ENCODE data around the gene ALDOC.

ALDOC gene

GRCh38 chr17:28547623-28548416, 28.9 kb downstream of the ALDOC start:
- TF ChIP-seq MYC (IDR thresholded peaks at IDR 0.05; ENCODE audit: low read depth, low read length) (no peak), CTCF (IDR thresholded peaks at IDR 0.05; ENCODE audit: low read depth, low read length) (peak; percentile 99)
- H3K4me3 ChIP-seq (ENCODE audit: low read depth, low read length): no peak overlapping the region
- DNase-seq (ENCODE audit: low read depth): peak; percentile 82

GRCh38 chr17:28547096-28547622, 29.5 kb downstream of the ALDOC start:
- TF ChIP-seq MYC (IDR thresholded peaks at IDR 0.05; ENCODE audit: low read depth, low read length) (no peak), POLR2A (IDR thresholded peaks at IDR 0.05; ENCODE audit: extremely low read depth, insufficient read length) (no peak), MAX (IDR thresholded peaks at IDR 0.05; ENCODE audit: low read depth, low read length) (no peak), CTCF (IDR thresholded peaks at IDR 0.05; ENCODE audit: low read depth, low read length) (no peak)
- no peak overlapping the region for H3K4me3 ChIP-seq (ENCODE audit: low read depth, low read length)
- no peak for DNase-seq (ENCODE audit: low read depth)

GRCh38 chr17:28545787-28546415, 30.8 kb downstream of the ALDOC start:
- no peak for TF ChIP-seq MYC (IDR thresholded peaks at IDR 0.05; ENCODE audit: low read depth, low read length)
- TF ChIP-seq POLR2A (IDR thresholded peaks at IDR 0.05; ENCODE audit: extremely low read depth, insufficient read length): no peak
- no peak for TF ChIP-seq CTCF (IDR thresholded peaks at IDR 0.05; ENCODE audit: low read depth, low read length)
- TF ChIP-seq MAX (IDR thresholded peaks at IDR 0.05; ENCODE audit: low read depth, low read length): no peak
- H3K4me3 ChIP-seq (ENCODE audit: low read depth, low read length): no peak overlapping the region
- DNase-seq (ENCODE audit: low read depth): no peak

- H3K4me3 ChIP-seq (ENCODE audit: low read depth, low read length): no peak overlapping the region
- TF ChIP-seq CTCF (IDR thresholded peaks at IDR 0.05; ENCODE audit: low read depth, low read length): no peak
- no peak for TF ChIP-seq MAX (IDR thresholded peaks at IDR 0.05; ENCODE audit: low read depth, low read length)
- TF ChIP-seq MYC (IDR thresholded peaks at IDR 0.05; ENCODE audit: low read depth, low read length): no peak
- no peak for TF ChIP-seq POLR2A (IDR thresholded peaks at IDR 0.05; ENCODE audit: extremely low read depth, insufficient read length)
- DNase-seq (ENCODE audit: low read depth): no peak
Observed at GRCh38 chr17:28545141-28545503, 31.6 kb downstream of the ALDOC start.

- no peak for DNase-seq (ENCODE audit: low read depth)
- H3K4me3 ChIP-seq (ENCODE audit: low read depth, low read length): no peak overlapping the region
- TF ChIP-seq MYC (IDR thresholded peaks at IDR 0.05; ENCODE audit: low read depth, low read length) (no peak), MAX (IDR thresholded peaks at IDR 0.05; ENCODE audit: low read depth, low read length) (no peak), POLR2A (IDR thresholded peaks at IDR 0.05; ENCODE audit: extremely low read depth, insufficient read length) (no peak), CTCF (IDR thresholded peaks at IDR 0.05; ENCODE audit: low read depth, low read length) (no peak)
Observed at GRCh38 chr17:28544402-28545140, 32.1 kb downstream of the ALDOC start.

Measured in NB4 (cell line).